Measurements from ENCODE around the gene RNF31.

The RNF31 gene

DNA sequence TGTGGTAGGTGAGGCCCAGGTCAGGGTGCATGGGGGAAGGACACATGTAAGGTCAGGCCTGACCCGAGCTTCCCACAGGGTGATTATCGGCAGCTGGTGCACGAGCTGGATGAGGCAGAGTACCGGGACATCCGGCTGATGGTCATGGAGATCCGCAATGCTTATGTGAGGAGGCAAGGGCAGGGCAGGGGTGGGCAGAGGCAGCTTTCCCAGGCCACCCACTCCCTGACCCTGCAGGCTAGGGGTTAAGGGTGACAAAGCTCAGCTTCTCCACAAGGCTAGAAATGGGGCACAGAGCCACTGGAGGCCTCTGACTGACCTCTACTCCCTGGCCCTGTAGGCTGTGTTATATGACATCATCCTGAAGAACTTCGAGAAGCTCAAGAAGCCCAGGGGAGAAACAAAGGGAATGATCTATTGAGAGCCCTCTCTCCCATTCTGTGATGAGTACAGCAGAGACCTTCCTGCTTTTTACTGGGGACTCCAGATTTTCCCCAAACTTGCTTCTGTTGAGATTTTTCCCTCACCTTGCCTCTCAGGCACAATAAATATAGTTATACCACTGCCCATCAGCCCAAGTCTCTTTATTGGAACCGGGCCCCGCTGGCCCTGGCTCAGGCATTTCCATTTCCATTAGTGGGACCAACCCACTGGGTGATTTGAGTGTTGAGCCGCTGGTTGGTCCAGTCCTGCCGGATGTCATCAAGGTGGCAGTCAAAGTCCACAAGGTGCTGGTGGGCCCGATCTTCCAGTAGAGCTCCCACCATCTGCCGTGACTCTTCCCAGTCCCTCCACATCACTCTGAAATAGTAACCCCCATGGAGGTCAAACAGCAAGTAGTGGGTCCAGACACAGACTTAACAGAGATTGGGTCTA lies 8.7 kb upstream of the RNF31 start:
- DNase-seq = no peak

GRCh38 chr14:24139272-24139934 lies 7.9 kb upstream of the RNF31 start:
- DNase-seq = no peak

GRCh38 chr14:24141097-24141880 lies 6.0 kb upstream of the RNF31 start, which contains the start of gene EMC9:
Gene EMC9 (minus strand): TSS chr14:24141591. CDS start chr14:24141304, 287 bp downstream.
- peak; percentile 98 for DNase-seq

GRCh38 chr14:24143511-24143910 lies 3.8 kb upstream of the RNF31 start:
- no peak for DNase-seq

- no peak for DNase-seq
Measured at GRCh38 chr14:24144451-24144850, 2.8 kb upstream of the RNF31 start.

- DNase-seq = no peak
Measured at GRCh38 chr14:24145219-24145618, 2.1 kb upstream of the RNF31 start.

DNA sequence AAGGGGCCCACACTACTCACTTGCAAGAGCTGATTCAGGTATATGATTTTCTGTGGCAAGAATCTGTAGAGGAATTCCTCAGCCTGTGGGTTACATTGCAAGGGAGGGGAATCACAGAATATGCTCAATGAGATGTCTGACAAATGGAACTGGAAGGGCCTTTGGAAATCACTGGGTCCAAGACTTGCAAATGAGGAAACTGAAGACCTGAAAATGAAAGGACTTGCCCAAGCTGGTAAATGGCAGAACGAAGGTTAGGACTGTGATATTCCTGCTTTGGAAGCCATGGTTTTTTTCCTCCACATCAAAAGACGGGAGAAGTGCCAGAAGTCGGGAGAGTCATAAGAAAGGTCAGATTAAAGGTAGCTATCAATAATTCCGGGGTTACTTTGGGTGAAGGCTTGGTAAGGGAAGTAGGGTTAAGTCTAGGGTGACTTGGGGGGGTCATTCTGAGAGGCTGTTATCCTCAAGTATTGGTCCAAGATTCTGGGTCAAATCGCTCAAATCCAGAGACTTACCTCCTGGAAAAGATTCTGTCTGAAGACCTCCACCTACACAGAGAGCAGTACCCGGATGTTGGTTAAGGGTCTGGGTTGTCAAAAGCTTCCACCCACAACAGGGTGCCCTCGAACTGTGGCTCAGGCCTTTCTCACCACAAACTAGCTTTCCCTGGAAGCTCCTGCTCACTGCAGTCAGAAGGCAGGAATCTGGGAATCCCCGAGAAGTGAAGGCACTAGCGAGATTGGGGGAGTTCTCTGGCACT lies 1.4 kb upstream of the RNF31 start:
- DNase-seq = no peak

DNA sequence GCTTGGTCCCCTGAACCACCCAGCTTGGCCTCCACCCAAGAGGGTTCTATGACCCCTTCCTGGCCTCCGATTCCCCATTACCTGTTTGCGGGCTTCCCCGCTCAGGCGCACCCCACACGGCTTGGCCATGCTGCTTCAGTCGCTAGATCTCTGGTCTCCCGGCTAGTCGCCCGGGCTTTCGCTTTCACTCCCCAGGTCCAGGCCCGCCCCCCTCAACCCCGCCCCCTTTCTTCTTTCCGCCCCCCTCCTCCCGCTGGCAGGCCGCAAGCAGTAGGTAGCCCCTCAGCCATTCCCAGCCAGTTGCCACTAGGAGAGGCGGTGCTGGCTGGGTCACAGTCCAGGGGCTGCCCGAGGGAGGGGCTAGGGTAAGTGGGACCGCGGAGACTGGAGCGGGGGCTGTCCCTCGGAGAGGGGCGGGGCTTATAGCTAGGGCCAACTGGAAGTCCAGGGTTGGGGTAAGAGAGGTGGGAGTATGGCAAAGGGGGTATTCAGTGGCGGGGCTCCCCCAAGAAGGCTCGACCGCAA lies 783 bp upstream of the RNF31 start, which contains the start of gene PSME2:
Gene PSME2 (minus strand): TSS at position 158 of the 525 bp plus-strand sequence. CDS start 29 bp downstream, at position 129.
- DNase-seq = peak; percentile 74

DNA sequence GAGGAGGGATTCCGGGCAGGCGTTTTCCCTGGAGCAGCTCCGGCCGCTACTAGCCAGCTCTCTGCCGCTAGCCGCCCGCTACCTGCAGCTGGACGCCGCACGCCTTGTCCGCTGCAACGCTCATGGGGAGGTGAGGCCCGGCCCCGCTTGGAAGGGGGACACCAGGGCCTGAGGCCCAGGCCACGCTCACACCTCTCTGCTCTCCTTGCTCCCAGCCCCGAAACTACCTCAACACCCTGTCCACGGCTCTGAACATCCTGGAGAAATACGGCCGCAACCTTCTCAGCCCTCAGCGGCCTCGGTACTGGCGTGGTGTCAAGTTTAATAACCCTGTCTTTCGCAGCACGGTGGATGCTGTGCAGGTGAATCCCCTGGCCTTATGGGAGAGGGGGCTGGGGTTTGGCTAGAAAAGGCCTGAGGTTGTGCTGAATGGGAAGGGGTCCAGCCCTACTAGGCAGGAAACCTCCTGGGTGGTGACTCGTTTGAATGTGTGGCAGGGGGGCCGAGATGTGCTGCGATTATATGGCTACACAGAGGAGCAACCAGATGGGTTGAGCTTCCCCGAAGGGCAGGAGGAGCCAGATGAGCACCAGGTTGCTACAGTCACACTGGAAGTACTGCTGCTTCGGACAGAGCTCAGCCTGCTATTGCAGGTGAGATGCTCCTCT lies 597 bp downstream of the RNF31 start:
- no peak for DNase-seq

DNA sequence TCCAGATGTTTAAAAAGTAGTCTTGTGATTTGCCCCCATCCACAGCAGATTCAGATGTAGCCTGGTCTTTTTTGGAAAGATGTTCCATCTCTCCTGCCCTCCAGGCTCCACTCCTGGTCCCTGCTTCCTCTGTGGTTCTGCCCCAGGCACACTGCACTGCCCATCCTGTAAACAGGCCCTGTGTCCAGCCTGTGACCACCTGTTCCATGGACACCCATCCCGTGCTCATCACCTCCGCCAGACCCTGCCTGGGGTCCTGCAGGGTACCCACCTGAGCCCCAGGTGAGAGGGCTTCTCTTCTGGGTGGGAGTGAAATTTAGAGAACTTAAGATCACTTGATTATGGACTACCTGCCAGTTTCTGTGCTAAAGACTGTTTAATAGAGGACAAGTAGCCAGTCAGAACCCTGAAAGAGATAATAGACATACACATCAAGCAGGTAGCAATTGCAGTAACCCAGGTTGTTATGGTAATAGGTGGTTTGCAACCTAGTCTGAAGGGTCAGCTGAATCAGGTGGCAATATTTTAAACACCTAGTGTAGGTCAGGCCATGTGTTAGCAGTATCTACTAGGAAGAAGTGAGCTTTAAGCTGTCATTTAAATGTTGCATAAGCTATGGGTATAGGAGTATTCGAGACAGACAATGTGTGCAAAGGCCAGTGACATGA lies 2.1 kb downstream of the RNF31 start:
- no peak for DNase-seq

- DNase-seq = no peak
Measured at GRCh38 chr14:24150061-24150460, 2.8 kb downstream of the RNF31 start.

- DNase-seq = no peak
Measured at GRCh38 chr14:24150567-24150966, 3.3 kb downstream of the RNF31 start.

DNA sequence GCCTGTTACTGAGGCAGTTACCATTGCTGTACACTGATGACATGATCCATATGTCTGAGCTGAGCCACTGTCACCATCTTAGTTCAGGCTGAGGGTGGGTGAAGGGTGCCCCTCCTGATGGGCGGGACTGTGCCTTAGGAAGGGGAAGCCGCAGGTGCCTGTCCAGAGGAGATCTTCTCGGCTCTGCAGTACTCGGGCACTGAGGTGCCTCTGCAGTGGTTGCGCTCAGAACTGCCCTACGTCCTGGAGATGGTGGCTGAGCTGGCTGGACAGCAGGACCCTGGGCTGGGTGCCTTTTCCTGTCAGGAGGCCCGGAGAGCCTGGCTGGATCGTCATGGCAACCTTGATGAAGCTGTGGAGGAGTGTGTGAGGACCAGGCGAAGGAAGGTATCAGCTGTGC lies 3.7 kb downstream of the RNF31 start:
- DNase-seq = no peak

DNA sequence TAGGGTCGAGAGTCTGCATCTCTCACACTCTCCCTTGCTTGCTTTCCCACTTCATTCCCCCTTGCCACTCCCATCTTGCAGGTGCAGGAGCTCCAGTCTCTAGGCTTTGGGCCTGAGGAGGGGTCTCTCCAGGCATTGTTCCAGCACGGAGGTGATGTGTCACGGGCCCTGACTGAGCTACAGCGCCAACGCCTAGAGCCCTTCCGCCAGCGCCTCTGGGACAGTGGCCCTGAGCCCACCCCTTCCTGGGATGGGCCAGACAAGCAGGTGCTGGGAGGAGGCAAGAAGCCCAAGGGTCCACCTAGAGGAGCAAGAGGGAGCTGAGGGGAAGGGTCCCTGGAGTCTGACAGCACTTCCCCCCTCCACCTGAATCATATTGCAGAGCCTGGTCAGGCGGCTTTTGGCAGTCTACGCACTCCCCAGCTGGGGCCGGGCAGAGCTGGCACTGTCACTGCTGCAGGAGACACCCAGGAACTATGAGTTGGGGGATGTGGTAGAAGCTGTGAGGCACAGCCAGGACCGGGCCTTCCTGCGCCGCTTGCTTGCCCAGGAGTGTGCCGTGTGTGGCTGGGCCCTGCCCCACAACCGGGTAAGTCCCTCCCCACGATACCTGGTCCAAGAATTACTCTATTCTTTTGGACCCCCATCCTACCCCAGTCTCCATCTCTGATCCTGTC lies 4.2 kb downstream of the RNF31 start:
- DNase-seq = no peak

- no peak for DNase-seq
Measured at GRCh38 chr14:24155100-24155499, 7.8 kb downstream of the RNF31 start.

DNA sequence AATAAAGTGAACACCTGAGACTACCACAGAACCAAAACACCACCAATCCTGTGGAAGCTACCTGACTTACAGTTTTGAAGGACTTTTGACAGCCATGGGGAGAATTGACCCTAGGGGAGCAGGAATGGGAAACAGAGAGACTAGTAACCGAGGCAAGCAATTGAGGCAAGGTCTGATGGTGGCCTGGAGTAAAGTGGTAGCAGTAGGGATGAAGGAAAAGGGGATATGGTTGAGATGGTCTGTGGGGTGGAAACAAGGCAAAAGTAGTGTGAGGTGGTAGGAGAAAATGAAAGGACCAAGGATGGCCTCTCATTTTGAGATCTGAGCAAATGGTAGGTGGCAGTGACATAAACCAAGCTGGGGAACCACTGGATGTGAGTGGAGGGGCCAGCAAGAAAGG lies 9.5 kb downstream of the RNF31 start:
- no peak for DNase-seq

DNA sequence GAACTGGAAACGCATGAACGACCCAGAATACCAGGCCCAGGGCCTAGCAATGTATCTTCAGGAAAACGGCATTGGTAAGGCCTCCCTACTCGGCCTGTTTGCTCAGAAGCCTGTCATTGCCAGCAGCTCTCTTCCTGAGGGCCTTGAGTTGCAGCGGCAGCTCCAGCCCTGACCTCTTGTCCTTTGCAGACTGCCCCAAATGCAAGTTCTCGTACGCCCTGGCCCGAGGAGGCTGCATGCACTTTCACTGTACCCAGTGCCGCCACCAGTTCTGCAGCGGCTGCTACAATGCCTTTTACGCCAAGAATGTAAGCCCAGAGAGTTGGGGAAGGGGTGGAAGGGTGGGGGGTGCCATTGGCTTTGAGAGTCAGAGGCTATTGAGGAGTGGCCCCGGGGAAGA lies 10.0 kb downstream of the RNF31 start:
- no peak for DNase-seq

- DNase-seq = no peak
Measured at GRCh38 chr14:24159777-24160498, 12.6 kb downstream of the RNF31 start.

GRCh38 chr14:24160499-24160849 lies 13.2 kb downstream of the RNF31 start:
- DNase-seq = no peak

Measured in T-helper 9 cell (primary cell).